Neural cell (in vitro differentiated cells): ENCODE measurements around the gene PKNOX2.

Source experiments
- POLR2AphosphoS5 ChIP-seq: IDR thresholded peaks from 2 replicates; pipeline ENCODE4 v1.6.1; 2012
- RAD21 ChIP-seq: fragments of 450-650 bp; conservative IDR thresholded peaks from 2 replicates; pipeline ENCODE4 v1.6.1; 2014; ENCODE audit warnings: antibody characterized with exemption, mild to moderate bottlenecking, moderate library complexity
- SMC3 ChIP-seq: fragments of 450-650 bp; conservative IDR thresholded peaks from 2 replicates; pipeline ENCODE4 v1.6.1; 2014; ENCODE audit warnings: antibody characterized with exemption, mild to moderate bottlenecking, moderate library complexity; ENCODE audit not compliant: poor library complexity
- TF ChIP-seq, protein P1 (sequence below): fragments of 450-650 bp; IDR thresholded peaks from 2 replicates; pipeline ENCODE4 v1.5.1; 2014; ENCODE audit warnings: antibody characterized with exemption, mild to moderate bottlenecking, moderate library complexity; ENCODE audit not compliant: poor library complexity, severe bottlenecking

DNA sequence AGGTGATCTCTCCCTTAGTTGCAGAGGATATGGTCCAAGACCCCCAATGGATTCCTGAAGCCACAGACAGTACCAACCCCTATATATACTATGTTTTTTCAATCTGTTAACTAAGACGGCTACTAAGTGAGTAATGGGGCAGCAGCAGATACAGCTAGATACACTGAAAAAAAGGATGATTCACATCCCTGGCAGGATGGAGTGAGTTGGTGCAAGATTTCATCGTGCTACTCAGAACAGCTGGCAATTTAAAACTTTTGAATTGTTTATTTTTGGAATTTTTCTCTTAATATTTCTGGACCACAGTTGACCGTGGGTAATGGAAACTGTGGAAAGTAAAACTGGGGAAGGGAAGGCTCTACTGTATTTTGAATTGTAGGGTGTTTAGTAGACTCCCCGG is 36.1 kb upstream of the PKNOX2 start:
- TF ChIP-seq, protein P1, sequence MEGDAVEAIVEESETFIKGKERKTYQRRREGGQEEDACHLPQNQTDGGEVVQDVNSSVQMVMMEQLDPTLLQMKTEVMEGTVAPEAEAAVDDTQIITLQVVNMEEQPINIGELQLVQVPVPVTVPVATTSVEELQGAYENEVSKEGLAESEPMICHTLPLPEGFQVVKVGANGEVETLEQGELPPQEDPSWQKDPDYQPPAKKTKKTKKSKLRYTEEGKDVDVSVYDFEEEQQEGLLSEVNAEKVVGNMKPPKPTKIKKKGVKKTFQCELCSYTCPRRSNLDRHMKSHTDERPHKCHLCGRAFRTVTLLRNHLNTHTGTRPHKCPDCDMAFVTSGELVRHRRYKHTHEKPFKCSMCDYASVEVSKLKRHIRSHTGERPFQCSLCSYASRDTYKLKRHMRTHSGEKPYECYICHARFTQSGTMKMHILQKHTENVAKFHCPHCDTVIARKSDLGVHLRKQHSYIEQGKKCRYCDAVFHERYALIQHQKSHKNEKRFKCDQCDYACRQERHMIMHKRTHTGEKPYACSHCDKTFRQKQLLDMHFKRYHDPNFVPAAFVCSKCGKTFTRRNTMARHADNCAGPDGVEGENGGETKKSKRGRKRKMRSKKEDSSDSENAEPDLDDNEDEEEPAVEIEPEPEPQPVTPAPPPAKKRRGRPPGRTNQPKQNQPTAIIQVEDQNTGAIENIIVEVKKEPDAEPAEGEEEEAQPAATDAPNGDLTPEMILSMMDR, result no peak
- TF ChIP-seq RAD21 (no peak), POLR2AphosphoS5 (no peak), SMC3 (no peak)
